Amygdala (tissue), 56 donors: ENCODE measurements around the gene PGRMC2.
"Not testable (repeated sequence)": the region's sequence is repeated elsewhere in the genome, so short reads cannot be mapped to it uniquely, and the experiment has no call there.

ENCODE experiments used
- DNase-seq, 56 donors: peaks; one replicate each; lab custom pipeline; 2025; lab: John Stamatoyannopoulos, UW

Gene PGRMC2

GRCh38 chr4:128271551-128271950 is 16.1 kb downstream of the PGRMC2 start:
- DNase-seq, result no peak

- DNase-seq, result no peak
Observed at GRCh38 chr4:128268970-128269369, 18.6 kb downstream of the PGRMC2 start.

- DNase-seq, result no peak
Observed at GRCh38 chr4:128267745-128268144, 19.9 kb downstream of the PGRMC2 start.

GRCh38 chr4:128267171-128267570 is 20.4 kb downstream of the PGRMC2 start:
- not testable (repeated sequence) for DNase-seq

GRCh38 chr4:128265550-128265949 is 22.1 kb downstream of the PGRMC2 start:
- not testable (repeated sequence) for DNase-seq

GRCh38 chr4:128259889-128260288 is 27.7 kb downstream of the PGRMC2 start:
- not testable (repeated sequence) for DNase-seq

GRCh38 chr4:128258166-128258565 is 29.4 kb downstream of the PGRMC2 start:
- DNase-seq, result not testable (repeated sequence)

- DNase-seq, result no peak
Observed at GRCh38 chr4:128256539-128256938, 31.1 kb downstream of the PGRMC2 start.

GRCh38 chr4:128255906-128256305 is 31.7 kb downstream of the PGRMC2 start:
- DNase-seq, result no peak

- no peak for DNase-seq
Observed at GRCh38 chr4:128249787-128250668, 37.6 kb downstream of the PGRMC2 start.

GRCh38 chr4:128247906-128248305 is 39.7 kb downstream of the PGRMC2 start:
- DNase-seq, result no peak

- DNase-seq, result not testable (repeated sequence)
Observed at GRCh38 chr4:128245391-128245790, 42.2 kb downstream of the PGRMC2 start.

GRCh38 chr4:128244379-128244778 is 43.2 kb downstream of the PGRMC2 start:
- DNase-seq, result no peak

- DNase-seq, result no peak
Observed at GRCh38 chr4:128242601-128243000, 45.0 kb downstream of the PGRMC2 start.

- no peak for DNase-seq
Observed at GRCh38 chr4:128241981-128242380, 45.6 kb downstream of the PGRMC2 start.

GRCh38 chr4:128241425-128241913 is 46.1 kb downstream of the PGRMC2 start:
- DNase-seq, result no peak

- DNase-seq, result no peak
Observed at GRCh38 chr4:128241019-128241418, 46.6 kb downstream of the PGRMC2 start.

GRCh38 chr4:128234836-128235235 is 52.8 kb downstream of the PGRMC2 start:
- DNase-seq, result no peak

GRCh38 chr4:128232719-128233118 is 54.9 kb downstream of the PGRMC2 start:
- DNase-seq, result no peak

GRCh38 chr4:128228845-128229795 is 58.5 kb downstream of the PGRMC2 start:
- DNase-seq, result no peak

GRCh38 chr4:128227991-128228571 is 59.5 kb downstream of the PGRMC2 start:
- DNase-seq, result no peak
